HFFc6 (cell line): ENCODE results near the gene NT5C1B. TPM values are rescaled to one million over a fixed set of nuclear protein-coding genes. Genes with fewer than 3 reads are reported as not detected.

Experiments used
- DNase-seq: peaks from one replicate; pipeline ENCODE4 v3.0.0-alpha.2; 2018
- H3K27ac Mint-ChIP-seq: 2 replicates; pipeline ENCODE4 v1.8.0; 2020; ENCODE audit warnings: mild to moderate bottlenecking, mixed read lengths
- H3K27me3 Mint-ChIP-seq: 2 replicates; pipeline ENCODE4 v1.8.0; 2021; ENCODE audit warnings: mild to moderate bottlenecking, moderate library complexity, mixed read lengths; ENCODE audit not compliant: insufficient read depth
- H3K36me3 Mint-ChIP-seq: 2 replicates; pipeline ENCODE4 v1.8.0; 2021; ENCODE audit warnings: low read depth, mixed read lengths
- H3K4me1 Mint-ChIP-seq: 2 replicates; pipeline ENCODE4 v1.8.0; 2020; ENCODE audit warnings: low read depth, mixed read lengths
- H3K4me3 Mint-ChIP-seq: 2 replicates; pipeline ENCODE4 v1.8.0; 2020; ENCODE audit warnings: mild to moderate bottlenecking, moderate library complexity, mixed read lengths
- H3K9me3 Mint-ChIP-seq: 2 replicates; pipeline ENCODE4 v1.8.0; 2020; ENCODE audit warnings: mild to moderate bottlenecking, mixed read lengths
- total RNA-seq, 6 experiments: library from RNA; stranded (reverse); fragmentation: NEBNext Ultra II Directional; extraction: Animal tissue kit (Norgen Biotek cat#: 25700); gene quantifications; 2 replicates in 1 of 6; 3 replicates in 5 of 6; pipeline ENCODE4 v1.2.3, GENCODE V29; 2021
- TF ChIP-seq, protein P1 (sequence below): fragments of 200-600 bp; sonication (generic); IDR thresholded peaks from 2 replicates; pipeline ENCODE4 v1.5.0; 2021; ENCODE audit warnings: antibody characterized with exemption, mild to moderate bottlenecking

NT5C1B gene
- total RNA-seq, 6 experiments from 2014 or later, result not detected

DNA sequence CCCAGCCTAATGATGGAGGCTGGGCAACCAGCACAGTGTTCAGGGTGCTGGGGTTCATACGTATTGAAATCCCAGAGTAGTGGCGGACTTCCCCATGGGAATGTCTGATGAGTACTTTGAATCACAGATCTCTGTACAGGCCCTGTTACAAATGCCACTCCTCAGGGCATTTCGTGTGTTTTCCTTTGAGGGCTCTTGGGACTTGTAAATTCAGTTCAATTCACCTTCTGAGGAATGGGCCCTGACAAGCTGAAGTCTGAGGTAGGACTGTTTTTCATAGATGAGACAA, 28.6 kb downstream of the NT5C1B start:
- peaks cover 38% of the 10 kb centered on the region for H3K36me3 Mint-ChIP-seq
- TF ChIP-seq, protein P1, sequence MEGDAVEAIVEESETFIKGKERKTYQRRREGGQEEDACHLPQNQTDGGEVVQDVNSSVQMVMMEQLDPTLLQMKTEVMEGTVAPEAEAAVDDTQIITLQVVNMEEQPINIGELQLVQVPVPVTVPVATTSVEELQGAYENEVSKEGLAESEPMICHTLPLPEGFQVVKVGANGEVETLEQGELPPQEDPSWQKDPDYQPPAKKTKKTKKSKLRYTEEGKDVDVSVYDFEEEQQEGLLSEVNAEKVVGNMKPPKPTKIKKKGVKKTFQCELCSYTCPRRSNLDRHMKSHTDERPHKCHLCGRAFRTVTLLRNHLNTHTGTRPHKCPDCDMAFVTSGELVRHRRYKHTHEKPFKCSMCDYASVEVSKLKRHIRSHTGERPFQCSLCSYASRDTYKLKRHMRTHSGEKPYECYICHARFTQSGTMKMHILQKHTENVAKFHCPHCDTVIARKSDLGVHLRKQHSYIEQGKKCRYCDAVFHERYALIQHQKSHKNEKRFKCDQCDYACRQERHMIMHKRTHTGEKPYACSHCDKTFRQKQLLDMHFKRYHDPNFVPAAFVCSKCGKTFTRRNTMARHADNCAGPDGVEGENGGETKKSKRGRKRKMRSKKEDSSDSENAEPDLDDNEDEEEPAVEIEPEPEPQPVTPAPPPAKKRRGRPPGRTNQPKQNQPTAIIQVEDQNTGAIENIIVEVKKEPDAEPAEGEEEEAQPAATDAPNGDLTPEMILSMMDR, result no peak
- H3K4me3 Mint-ChIP-seq, result peak overlapping the region; percentile 93
- no peak for DNase-seq
- peaks cover 40% of the 10 kb centered on the region for H3K4me1 Mint-ChIP-seq
- peak overlapping the region; percentile 90 for H3K27ac Mint-ChIP-seq
- H3K27me3 Mint-ChIP-seq, result no peaks in the 10 kb centered on the region; the same call in 1 of the 2 replicates
- peaks cover 18% of the 10 kb centered on the region for H3K9me3 Mint-ChIP-seq

- H3K27ac Mint-ChIP-seq, result peak within 1 kb of the TSS; percentile 96
- no peaks in the 10 kb centered on the region; the same call in 1 of the 2 replicates for H3K27me3 Mint-ChIP-seq
- H3K9me3 Mint-ChIP-seq, result peaks cover 15% of the 10 kb centered on the region
- peaks cover 39% of the 10 kb centered on the region for H3K36me3 Mint-ChIP-seq
- H3K4me1 Mint-ChIP-seq, result peaks cover 40% of the 10 kb centered on the region
- peak; percentile 85 for DNase-seq
- H3K4me3 Mint-ChIP-seq, result peak within 1 kb of the TSS; percentile 96
- TF ChIP-seq, protein P1, result peak; percentile 28; the same call in 1 of the 2 replicates
These were observed 29.2 kb downstream of the NT5C1B start, which contains the start of gene RDH14 for GRCh38 chr2:18560031-18560796. Gene RDH14 (minus strand): TSS chr2:18560653. CDS start chr2:18560572, 81 bp downstream.

GRCh38 chr2:18559531-18560030, 29.8 kb downstream of the NT5C1B start:
- Mint-ChIP-seq H3K4me3 (peak overlapping the region; percentile 96), H3K27ac (peak overlapping the region; percentile 96), H3K4me1 (peaks cover 40% of the 10 kb centered on the region), H3K27me3 (no peaks in the 10 kb centered on the region; the same call in 1 of the 2 replicates), H3K9me3 (peaks cover 9% of the 10 kb centered on the region; the same call in 1 of the 2 replicates), H3K36me3 (peaks cover 39% of the 10 kb centered on the region)
- no peak for DNase-seq
- TF ChIP-seq, protein P1, result no peak

DNA sequence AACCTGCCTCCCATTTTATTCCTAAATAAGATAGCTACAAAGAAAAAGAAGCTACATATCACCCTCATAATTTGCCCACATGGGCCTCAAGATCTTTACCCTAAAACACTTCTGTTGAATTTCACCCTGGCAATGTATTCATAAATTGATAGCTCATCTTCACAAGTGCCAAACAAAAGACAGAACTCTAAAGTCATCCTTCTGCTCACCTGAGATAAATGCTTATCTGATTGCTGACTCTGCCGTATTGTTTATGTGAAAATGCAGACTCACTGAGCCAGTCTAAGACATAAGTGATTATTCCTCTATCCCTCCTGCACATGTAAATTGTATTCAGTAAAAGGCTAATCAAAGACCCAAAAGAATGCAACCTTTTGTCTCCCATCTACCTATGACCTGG, 30.9 kb downstream of the NT5C1B start:
- Mint-ChIP-seq H3K27me3 (no peaks in the 10 kb centered on the region; the same call in 1 of the 2 replicates), H3K36me3 (peaks cover 36% of the 10 kb centered on the region), H3K27ac (peak overlapping the region; percentile 96; the same call in 1 of the 2 replicates), H3K4me1 (peaks cover 45% of the 10 kb centered on the region), H3K4me3 (peak overlapping the region; percentile 96; the same call in 1 of the 2 replicates), H3K9me3 (peaks cover 2% of the 10 kb centered on the region; the same call in 1 of the 2 replicates)
- DNase-seq, result no peak
- TF ChIP-seq, protein P1, result no peak

DNA sequence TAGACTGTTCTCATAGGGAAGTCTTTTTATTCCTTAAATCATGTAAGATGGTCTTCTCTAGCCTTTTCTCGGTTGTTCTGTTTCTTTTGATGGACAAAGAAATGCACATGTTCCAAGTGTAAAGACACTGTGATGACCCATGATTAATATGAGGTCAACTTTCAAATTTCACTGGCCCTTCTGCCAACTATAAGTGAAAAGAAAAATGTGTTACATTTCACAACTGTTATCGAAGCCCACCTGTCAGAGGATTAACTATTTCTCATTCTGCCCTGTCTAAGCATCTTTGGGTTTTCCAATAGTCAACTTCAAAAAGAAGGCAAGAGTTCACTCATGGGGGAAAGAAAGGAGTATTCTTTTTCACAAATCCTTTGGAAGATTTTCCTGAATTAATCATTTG, 32.2 kb downstream of the NT5C1B start:
- TF ChIP-seq, protein P1, result no peak
- Mint-ChIP-seq H3K9me3 (no peaks in the 10 kb centered on the region), H3K4me1 (peaks cover 58% of the 10 kb centered on the region), H3K27me3 (no peaks in the 10 kb centered on the region), H3K4me3 (no peak overlapping the region), H3K27ac (no peak overlapping the region), H3K36me3 (peaks cover 32% of the 10 kb centered on the region)
- no peak for DNase-seq
